CD4-positive, alpha-beta T cell treated with Interleukin-12 subunit alpha and Interleukin-12 subunit beta, for 1 hour (primary cell): ENCODE data around the gene GLI3.

Experiments used
- DNase-seq: peaks from one replicate; pipeline ENCODE4 v3.0.0-alpha.2; 2020

GLI3 gene

GRCh38 chr7:41956705-41957104 is 280.3 kb downstream of the GLI3 start:
- DNase-seq = no peak

- DNase-seq = no peak
These were observed 280.9 kb downstream of the GLI3 start for GRCh38 chr7:41955893-41956675.

- no peak for DNase-seq
These were observed 281.6 kb downstream of the GLI3 start for GRCh38 chr7:41955451-41955850.

- DNase-seq = no peak
These were observed 282.0 kb downstream of the GLI3 start for GRCh38 chr7:41954976-41955375.

- DNase-seq = no peak
These were observed 288.5 kb downstream of the GLI3 start for GRCh38 chr7:41948503-41948902.

- DNase-seq = peak; percentile 52
These were observed 293.9 kb downstream of the GLI3 start for GRCh38 chr7:41943094-41943577.

- DNase-seq = no peak
These were observed 294.4 kb downstream of the GLI3 start for GRCh38 chr7:41942468-41943093.

- peak; percentile 57 for DNase-seq
These were observed 296.2 kb downstream of the GLI3 start for GRCh38 chr7:41940760-41941343.

GRCh38 chr7:41938371-41938770 is 298.6 kb downstream of the GLI3 start:
- DNase-seq = no peak

GRCh38 chr7:41933427-41933826 is 303.6 kb downstream of the GLI3 start:
- no peak for DNase-seq

- DNase-seq = no peak
These were observed 305.8 kb downstream of the GLI3 start for GRCh38 chr7:41931263-41931646.

GRCh38 chr7:41930538-41931262 is 306.3 kb downstream of the GLI3 start:
- DNase-seq = no peak

GRCh38 chr7:41928781-41929180 is 308.2 kb downstream of the GLI3 start:
- no peak for DNase-seq

- no peak for DNase-seq
These were observed 308.8 kb downstream of the GLI3 start for GRCh38 chr7:41928166-41928565.

- DNase-seq = no peak
These were observed 309.6 kb downstream of the GLI3 start for GRCh38 chr7:41927380-41927779.

GRCh38 chr7:41925946-41926345 is 311.1 kb downstream of the GLI3 start:
- DNase-seq = no peak

- no peak for DNase-seq
These were observed 312.2 kb downstream of the GLI3 start for GRCh38 chr7:41924796-41925195.

- no peak for DNase-seq
These were observed 314.6 kb downstream of the GLI3 start for GRCh38 chr7:41922373-41922772.

- no peak for DNase-seq
These were observed 315.5 kb downstream of the GLI3 start for GRCh38 chr7:41921453-41921981.

GRCh38 chr7:41918597-41918996 is 318.4 kb downstream of the GLI3 start:
- DNase-seq = no peak

- no peak for DNase-seq
These were observed 320.5 kb downstream of the GLI3 start for GRCh38 chr7:41916450-41916927.

GRCh38 chr7:41915871-41916270 is 321.1 kb downstream of the GLI3 start:
- DNase-seq = no peak
